Endothelial cell of umbilical vein (primary cell): ENCODE data around the gene KIF25. TPM values are rescaled to one million over a fixed set of nuclear protein-coding genes. Genes with fewer than 3 reads are reported as not detected.

Experiments
- BruUV-seq: library from RNA; stranded (reverse); fragments of 400-500 nt; replicated peaks from 2 replicates; lab custom pipeline; 2021; lab: Mats Ljungman, UMichigan
- CTCF ChIA-PET: fragments of 300-600, 350-600 bp; sonication (Branson Sonifier 250); formaldehyde crosslinking; loops from one replicate; lab custom pipeline; 2021; ENCODE audit warnings: antibody characterized with exemption, inconsistent platforms; lab: Charles Lee
- POLR2A ChIA-PET: fragments of 300-600, 350-600 bp; sonication (Branson Sonifier 250); formaldehyde crosslinking; loops from one replicate; lab custom pipeline; 2021; ENCODE audit warnings: antibody characterized with exemption, inconsistent platforms; lab: Charles Lee
- DNase-seq: peaks from one replicate; pipeline ENCODE4 v3.0.0-alpha.2; 2011; ENCODE audit warnings: low read depth, low spot score
- FAIRE-seq: peaks from 2 replicates; lab custom pipeline; 2011; peaks lifted over from hg19 to GRCh38; lab: Jason Lieb, UNC
- H2AFZ ChIP-seq: 2 replicates; pipeline ENCODE4 v1.6.0; 2012; ENCODE audit warnings: low read depth, low read length, control low read depth, inconsistent platforms
- H3K27ac ChIP-seq: 2 replicates; pipeline ENCODE4 v1.5.1; 2011; ENCODE audit warnings: low read depth, mild to moderate bottlenecking, control low read depth, low read length, moderate library complexity; ENCODE audit not compliant: insufficient read depth
- H3K27me3 ChIP-seq, 2 experiments: 2 replicates each; pipeline versions ENCODE4 v1.6.0 to v1.6.1; 2011; ENCODE audit warnings: low read length in 2 of 2, mixed read lengths in 1 of 2; ENCODE audit not compliant: control insufficient read depth in 2 of 2, insufficient read depth in 2 of 2
- H3K36me3 ChIP-seq, 2 experiments: 2 replicates in 1 of 2; 3 replicates in 1 of 2; pipeline ENCODE4 v1.5.1; 2011; ENCODE audit warnings: low read length in 2 of 2, mild to moderate bottlenecking in 1 of 2, moderate library complexity in 1 of 2; ENCODE audit not compliant: control insufficient read depth in 2 of 2, insufficient read depth in 2 of 2; ENCODE audit errors: extremely low read depth in 1 of 2
- H3K4me1 ChIP-seq: 3 replicates; pipeline ENCODE4 v1.5.1; 2011; ENCODE audit warnings: mild to moderate bottlenecking, low read length; ENCODE audit not compliant: control insufficient read depth, insufficient read depth; ENCODE audit errors: extremely low read depth
- H3K4me2 ChIP-seq: 2 replicates; pipeline ENCODE4 v1.6.1; 2011; ENCODE audit warnings: low read length, control low read depth, mixed read lengths; ENCODE audit not compliant: insufficient read depth
- H3K4me3 ChIP-seq, 3 experiments: fragments of 200-600 bp in 1 of 3; sonication (generic), shearing (Covaris generic) in 1 of 3; replicated peaks in 1 of 3; 2 replicates each; pipeline ENCODE4 v1.5.1; 2011 to 2016; ENCODE audit warnings: control low read depth in 3 of 3, low read length in 3 of 3, mild to moderate bottlenecking in 2 of 3, inconsistent platforms in 1 of 3, low read depth in 1 of 3, moderate library complexity in 1 of 3; ENCODE audit not compliant: insufficient read depth in 1 of 3
- H3K79me2 ChIP-seq: 2 replicates; pipeline ENCODE4 v1.6.0; 2012; ENCODE audit warnings: low read length, inconsistent platforms; ENCODE audit not compliant: control insufficient read depth, insufficient read depth
- H3K9ac ChIP-seq: replicated peaks from 2 replicates; pipeline ENCODE3; 2011; ENCODE audit warnings: low read length, control low read depth; ENCODE audit not compliant: insufficient read depth; ENCODE audit errors: extremely low read depth
- H3K9me1 ChIP-seq: replicated peaks from 3 replicates; pipeline ENCODE4 v1.6.0; 2011; ENCODE audit warnings: mild to moderate bottlenecking, low read length; ENCODE audit not compliant: control insufficient read depth, insufficient read depth; ENCODE audit errors: extremely low read depth
- H3K9me3 ChIP-seq: replicated peaks from 2 replicates; pipeline ENCODE4 v1.5.1; 2012; ENCODE audit warnings: low read length, inconsistent platforms; ENCODE audit not compliant: control insufficient read depth, insufficient read depth
- H4K20me1 ChIP-seq: replicated peaks from 2 replicates; pipeline ENCODE3; 2011; ENCODE audit warnings: mild to moderate bottlenecking, low read length; ENCODE audit not compliant: control insufficient read depth, insufficient read depth; ENCODE audit errors: extremely low read depth
- EZH2 ChIP-seq: IDR thresholded peaks from 2 replicates; pipeline ENCODE4 v1.6.1; 2012; ENCODE audit warnings: borderline replicate concordance, low read depth, mild to moderate bottlenecking, moderate library complexity, low read length, inconsistent platforms; ENCODE audit not compliant: severe bottlenecking
- FOS ChIP-seq: IDR thresholded peaks from 2 replicates; pipeline ENCODE4 v1.6.1; 2011; ENCODE audit warnings: mild to moderate bottlenecking, low read length, moderate library complexity, borderline replicate concordance; ENCODE audit not compliant: insufficient read depth
- GATA2 ChIP-seq: IDR thresholded peaks from 2 replicates; pipeline ENCODE4 v1.7.0; 2011; ENCODE audit warnings: low read depth, mild to moderate bottlenecking, moderate library complexity, mixed read lengths, low read length; ENCODE audit not compliant: insufficient read length, insufficient read depth
- JUN ChIP-seq: IDR thresholded peaks from 2 replicates; pipeline ENCODE4 v1.6.1; 2011; ENCODE audit warnings: borderline replicate concordance, low read depth; ENCODE audit not compliant: insufficient read length, insufficient read depth
- MAX ChIP-seq: IDR thresholded peaks from 2 replicates; pipeline ENCODE4 v1.6.1; 2011; ENCODE audit not compliant: insufficient read depth, insufficient read length
- MYC ChIP-seq: IDR thresholded peaks from one replicate; pipeline ENCODE4 v1.6.1; 2011; ENCODE audit warnings: mild to moderate bottlenecking, low read depth, low read length
- POLR2A ChIP-seq: IDR thresholded peaks from 2 replicates; pipeline ENCODE4 v1.6.1; 2012; ENCODE audit warnings: low read depth, mild to moderate bottlenecking, control low read depth, low read length
- POLR2AphosphoS5 ChIP-seq: IDR thresholded peaks from 2 replicates; pipeline ENCODE4 v1.6.1; 2012; ENCODE audit warnings: low read depth, mild to moderate bottlenecking, control low read depth, low read length, moderate library complexity; ENCODE audit not compliant: insufficient read depth
- dilution Hi-C: fragments of 300-500 bp; cut with MboI; formaldehyde crosslinking; loops from one replicate; pipeline ENCODE4 v1.15.0; 2019; ENCODE audit warnings: low sequenced_read_pairs; ENCODE audit not compliant: extremely low pct_ligation_motif_present
- intact Hi-C: fragments of 100-400 bp; cut with micrococcal nuclease; formaldehyde crosslinking; loops from one replicate; pipeline ENCODE4 v1.10.0; 2022
- polyA plus RNA-seq, 4 experiments: library from polyadenylated mRNA; depleted of rRNA in 3 of 4; stranded (reverse) in 3 of 4; unstranded in 1 of 4; fragments of >200 nt; gene quantifications; 2 replicates each; pipeline versions ENCODE4 v1.2.1 to v1.2.3, GENCODE V29; 2011 to 2012; ENCODE audit warnings: missing spikeins in 1 of 4
- total RNA-seq: library from RNA; stranded (reverse); gene quantifications from 2 replicates; pipeline ENCODE4 v1.2.3, GENCODE V29; 2021

KIF25 gene
- total and polyA plus RNA-seq, 2 donors (not counting 3 experiments of a cell fraction or from before 2014, with no cell fraction given): not detected

DNA sequence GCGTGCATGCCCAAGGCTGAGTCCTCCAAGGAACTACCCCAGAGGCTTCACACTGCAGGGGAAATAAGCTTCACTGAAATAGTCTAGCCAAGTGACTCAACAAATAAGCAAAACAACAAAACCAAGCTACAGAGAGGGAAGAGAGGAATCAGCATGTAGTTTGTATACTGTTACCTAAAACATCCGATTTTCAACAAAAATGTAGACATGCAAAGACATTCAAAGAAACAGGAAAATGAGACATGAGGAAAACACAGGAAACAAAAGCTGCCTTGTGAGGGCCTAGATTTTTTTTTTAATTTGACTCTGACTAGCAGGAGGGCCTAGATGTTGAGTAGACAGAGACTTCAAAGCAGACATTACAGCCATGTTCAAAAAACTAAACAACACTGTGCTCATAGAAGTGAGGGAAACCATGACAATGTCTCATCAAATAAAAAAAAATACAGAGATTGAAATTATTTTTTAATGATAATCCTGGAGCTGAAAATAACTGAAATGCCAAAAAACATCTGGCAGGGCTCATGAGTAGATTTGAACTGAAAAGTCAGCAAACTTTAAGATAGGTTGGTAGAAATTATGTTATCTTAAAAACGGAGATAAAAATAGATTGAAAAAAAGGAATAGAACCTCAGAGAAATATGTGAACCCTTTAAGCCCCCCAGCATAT, 16.4 kb upstream of the KIF25 start:
- no TSS peak for BruUV-seq
- Histone ChIP-seq H3K4me3 (no peak overlapping the region), H3K27ac (peak overlapping the region; percentile 5), H2AFZ (no peak overlapping the region), H3K9me3 (no peaks in the 10 kb centered on the region), H3K9ac (no peak overlapping the region), H3K27me3 (no peaks in the 10 kb centered on the region), H3K4me1 (peaks cover 4% of the 10 kb centered on the region), H3K9me1 (no peaks in the 10 kb centered on the region), H4K20me1 (no peaks in the 10 kb centered on the region), H3K79me2 (no peaks in the 10 kb centered on the region), H3K4me2 (no peak overlapping the region), H3K36me3 (no peaks in the 10 kb centered on the region)
- peak; percentile 27 for DNase-seq
- dilution Hi-C loops (no loop called here), intact Hi-C loops (loop anchor here (5.0 kb wide), 1 partner anchor 151 kb away; no protein-coding TSS in a partner anchor)
- ChIA-PET CTCF (interaction anchor here (0.7 to 1.4 kb wide), 5 partner anchors 8 to 28 kb away, joined by 3 to 5 read pairs (median 3); no protein-coding TSS in a partner anchor), POLR2A (interaction anchor here (0.5 to 0.6 kb wide), 2 partner anchors 11 to 35 kb away, joined by 3 read pairs; no protein-coding TSS in a partner anchor)
- FAIRE-seq: peak; percentile 46
- TF ChIP-seq JUN (no peak), POLR2A (no peak), MAX (no peak), FOS (no peak), POLR2AphosphoS5 (no peak)

DNA sequence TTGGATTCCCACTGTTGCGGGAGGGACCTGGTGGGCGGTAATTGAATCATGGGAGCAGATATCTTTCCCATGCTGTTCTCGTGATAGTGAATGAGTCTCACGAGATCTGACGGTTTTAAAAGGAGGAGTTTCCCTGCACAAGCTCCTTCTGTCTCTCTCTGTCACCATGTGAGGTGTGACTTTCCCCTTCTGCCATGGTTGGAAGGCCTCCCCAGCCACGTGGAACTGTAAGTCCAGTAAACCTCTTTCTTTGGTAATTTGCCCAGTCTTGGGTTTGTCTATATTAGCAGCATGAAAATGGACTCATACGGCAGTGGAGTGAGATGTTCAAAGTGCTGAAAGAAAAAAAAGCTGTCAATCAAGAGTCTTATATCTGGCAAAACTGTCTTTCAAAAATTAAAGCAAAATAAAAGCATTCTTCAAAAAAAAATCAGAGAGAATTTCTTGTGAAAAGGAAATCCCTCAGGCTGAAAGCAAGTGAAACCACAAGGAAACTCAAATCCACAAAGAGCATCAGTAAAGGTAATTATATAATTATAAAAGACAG, 15.5 kb upstream of the KIF25 start:
- TF ChIP-seq GATA2 (no peak), EZH2 (no peak), MYC (no peak)
- Histone ChIP-seq H3K27ac (no peak overlapping the region), H3K4me1 (peaks cover 4% of the 10 kb centered on the region), H3K79me2 (no peaks in the 10 kb centered on the region), H3K9ac (no peak overlapping the region), H3K9me1 (no peaks in the 10 kb centered on the region), H3K4me3 (no peak overlapping the region), H4K20me1 (no peaks in the 10 kb centered on the region), H2AFZ (no peak overlapping the region), H3K27me3 (no peaks in the 10 kb centered on the region), H3K36me3 (no peaks in the 10 kb centered on the region), H3K4me2 (no peak overlapping the region), H3K9me3 (no peaks in the 10 kb centered on the region)
- intact Hi-C loops (loop anchor here (5.0 kb wide), 1 partner anchor 150 kb away; no protein-coding TSS in a partner anchor), dilution Hi-C loops (no loop called here)
- FAIRE-seq: no peak
- ChIA-PET POLR2A (no interaction called here), CTCF (no interaction called here)
- DNase-seq: no peak
- no TSS peak for BruUV-seq
